ENCODE measurements around the gene GALNT10. TPM values are rescaled to one million over a fixed set of nuclear protein-coding genes. Genes with fewer than 3 reads are reported as not detected.

GALNT10 gene
- total and polyA plus RNA-seq, 10 of the 15 experiments (the other 5 are each of a cell fraction or from before 2014, with no cell fraction given) = 3.9 to 35.4 (median 15.5) TPM

DNA sequence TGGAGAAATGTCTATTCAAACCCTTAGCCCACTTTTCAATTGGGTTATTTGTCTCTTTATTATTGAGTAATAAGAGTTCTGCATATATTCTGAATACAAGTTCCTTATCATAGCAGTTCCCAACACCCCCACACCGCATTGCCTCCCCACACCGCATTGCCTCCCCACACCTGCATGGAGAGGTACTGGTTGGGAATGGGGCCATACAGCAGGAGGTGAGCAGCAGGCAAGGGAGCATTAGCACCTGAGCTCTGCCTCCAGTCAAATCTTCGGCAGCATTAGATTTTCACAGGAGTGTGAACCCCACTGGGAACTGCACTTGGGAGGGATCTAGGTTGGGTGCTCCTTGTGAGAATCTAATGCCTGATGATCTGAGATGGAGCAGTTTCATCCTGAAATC, 244.7 kb downstream of the GALNT10 start:
- DNase-seq (ENCODE audit: low read depth, low spot score) (no peak), ATAC-seq (no peak), FAIRE-seq (no peak)
- ChIA-PET POLR2A (no interaction called here), SMC1A (ENCODE audit: uncharacterized antibody, unreplicated experiment) (no interaction called here), CTCF (no interaction called here), RAD21 (ENCODE audit: unreplicated experiment) (no interaction called here)
- Histone ChIP-seq H3K9me3 (replicated peaks; ENCODE audit: control insufficient read depth, insufficient read depth, low read length) (no peaks in the 10 kb centered on the region), H3K79me2 (ENCODE audit: control insufficient read depth, insufficient read depth, low read length) (no peaks in the 10 kb centered on the region), H3K4me3 (no peak overlapping the region), H3K4me2 (ENCODE audit: control insufficient read depth, insufficient read depth) (no peak overlapping the region), H3K27me3 (replicated peaks in 1 of 2; ENCODE audit: control insufficient read depth in 2 of 2, insufficient read depth in 2 of 2, low read length in 1 of 2) (no peaks in the 10 kb centered on the region), H3K9ac (ENCODE audit: control insufficient read depth, insufficient read depth, low read length) (no peak overlapping the region), H3K36me3 (ENCODE audit: control insufficient read depth in 2 of 2, insufficient read depth in 2 of 2, low read length in 1 of 2) (peaks cover 1 to 11% of the 10 kb centered on the region in 2 experiments), H4K20me1 (ENCODE audit: control insufficient read depth, insufficient read depth) (no peaks in the 10 kb centered on the region), H3K4me1 (ENCODE audit: control insufficient read depth, insufficient read depth, low read length) (no peaks in the 10 kb centered on the region), H2AFZ (ENCODE audit: control insufficient read depth, low read depth, low read length) (no peak overlapping the region), H3K27ac (ENCODE audit: control insufficient read depth, insufficient read depth) (no peak overlapping the region)
- no TSS peak for BruUV-seq (replicated peaks)
- TF ChIP-seq MTA3 (IDR thresholded peaks at IDR 0.05; ENCODE audit: borderline replicate concordance, low read length) (no peak), CHD2 (IDR thresholded peaks at IDR 0.05; ENCODE audit: borderline replicate concordance, low read depth, low read length) (no peak), FOXM1 (IDR thresholded peaks at IDR 0.05; ENCODE audit: low read depth, low read length) (no peak), BACH1 (IDR thresholded peaks at IDR 0.05; ENCODE audit: borderline replicate concordance) (no peak)
- TF ChIP-seq, protein P1, sequence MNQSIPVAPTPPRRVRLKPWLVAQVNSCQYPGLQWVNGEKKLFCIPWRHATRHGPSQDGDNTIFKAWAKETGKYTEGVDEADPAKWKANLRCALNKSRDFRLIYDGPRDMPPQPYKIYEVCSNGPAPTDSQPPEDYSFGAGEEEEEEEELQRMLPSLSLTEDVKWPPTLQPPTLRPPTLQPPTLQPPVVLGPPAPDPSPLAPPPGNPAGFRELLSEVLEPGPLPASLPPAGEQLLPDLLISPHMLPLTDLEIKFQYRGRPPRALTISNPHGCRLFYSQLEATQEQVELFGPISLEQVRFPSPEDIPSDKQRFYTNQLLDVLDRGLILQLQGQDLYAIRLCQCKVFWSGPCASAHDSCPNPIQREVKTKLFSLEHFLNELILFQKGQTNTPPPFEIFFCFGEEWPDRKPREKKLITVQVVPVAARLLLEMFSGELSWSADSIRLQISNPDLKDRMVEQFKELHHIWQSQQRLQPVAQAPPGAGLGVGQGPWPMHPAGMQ (IDR thresholded peaks at IDR 0.05; ENCODE audit: borderline replicate concordance) = no peak
- in situ Hi-C loops (cut with MboI) = no loop called here
- intact Hi-C loops (cut with micrococcal nuclease; ENCODE audit: unreplicated experiment) = no loop called here
- 99% methylated on average over 3 of the region's 3 CpGs for WGBS (ENCODE audit: insufficient coverage, insufficient replicate concordance, low lambda C conversion rate, missing lambda C conversion rate)

DNA sequence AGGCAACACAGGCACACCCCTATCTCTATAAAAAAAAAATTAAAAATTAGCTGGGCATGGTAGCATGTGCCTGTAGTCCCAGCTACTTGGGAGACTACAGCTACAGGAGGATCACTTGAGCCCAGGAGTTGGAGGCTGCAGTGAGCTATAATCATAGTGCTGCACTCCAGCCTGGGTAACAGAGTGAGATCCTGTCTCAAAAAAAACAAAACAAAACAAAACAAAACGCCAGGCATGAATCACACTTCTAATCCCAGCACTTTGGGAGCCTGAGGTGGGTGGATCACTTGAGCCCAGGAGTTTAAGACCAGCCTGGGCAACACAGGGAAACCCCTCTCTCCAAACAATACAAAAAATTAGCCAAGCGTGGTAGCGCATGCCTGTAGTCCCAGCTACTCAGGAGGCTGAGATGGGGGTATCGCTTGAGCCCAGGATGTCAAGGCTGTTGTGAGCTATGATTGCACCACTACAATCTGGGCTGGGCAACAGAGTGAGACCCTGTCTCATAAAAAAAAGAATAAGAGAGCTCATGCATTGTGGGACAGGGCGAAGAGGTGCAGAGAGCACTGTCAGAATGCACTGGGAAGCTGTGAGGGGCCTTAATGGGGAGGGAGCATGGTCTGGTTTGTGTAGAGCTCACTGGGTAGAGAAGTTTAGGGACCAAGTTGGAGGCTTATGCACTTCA, 246.9 kb downstream of the GALNT10 start:
- ChIA-PET SMC1A (ENCODE audit: uncharacterized antibody, unreplicated experiment) (interaction anchor here (1.0 kb wide), 1 partner anchor 21 kb away, joined by 3 read pairs; no protein-coding TSS in a partner anchor), RAD21 (ENCODE audit: unreplicated experiment) (no interaction called here), CTCF (interaction anchor here (0.9 to 1.1 kb wide), 3 partner anchors 15 to 240 kb away, joined by 3 read pairs; no protein-coding TSS in a partner anchor), POLR2A (no interaction called here)
- FAIRE-seq = no peak
- no peaks in the 10 kb centered on the region for H4K20me1 ChIP-seq (ENCODE audit: control insufficient read depth, insufficient read depth)
- H3K4me2 ChIP-seq (ENCODE audit: control insufficient read depth, insufficient read depth) = no peak overlapping the region
- in situ Hi-C loops (cut with MboI) = no loop called here
- no peak overlapping the region for H3K27ac ChIP-seq (ENCODE audit: control insufficient read depth, insufficient read depth)
- no TSS peak for BruUV-seq (replicated peaks)
- no peak overlapping the region for H2AFZ ChIP-seq (ENCODE audit: control insufficient read depth, low read depth, low read length)
- H3K9me3 ChIP-seq (replicated peaks; ENCODE audit: control insufficient read depth, insufficient read depth, low read length) = no peaks in the 10 kb centered on the region
- no peak for ATAC-seq
- WGBS (ENCODE audit: insufficient coverage, insufficient replicate concordance, low lambda C conversion rate, missing lambda C conversion rate) = 97% methylated on average over 5 of the region's 5 CpGs
- H3K4me1 ChIP-seq (ENCODE audit: control insufficient read depth, insufficient read depth, low read length) = no peaks in the 10 kb centered on the region
- no peak overlapping the region for H3K9ac ChIP-seq (ENCODE audit: control insufficient read depth, insufficient read depth, low read length)
- no peak overlapping the region for H3K4me3 ChIP-seq
- intact Hi-C loops (cut with micrococcal nuclease; ENCODE audit: unreplicated experiment) = no loop called here
- no peaks in the 10 kb centered on the region for H3K79me2 ChIP-seq (ENCODE audit: control insufficient read depth, insufficient read depth, low read length)
- peaks cover 1 to 18% of the 10 kb centered on the region in 2 experiments for H3K36me3 ChIP-seq (ENCODE audit: control insufficient read depth in 2 of 2, insufficient read depth in 2 of 2, low read length in 1 of 2)
- H3K27me3 ChIP-seq (replicated peaks in 1 of 2; ENCODE audit: control insufficient read depth in 2 of 2, insufficient read depth in 2 of 2, low read length in 1 of 2) = no peaks in the 10 kb centered on the region
- no peak for DNase-seq (ENCODE audit: low read depth, low spot score)
- TF ChIP-seq, protein P2, sequence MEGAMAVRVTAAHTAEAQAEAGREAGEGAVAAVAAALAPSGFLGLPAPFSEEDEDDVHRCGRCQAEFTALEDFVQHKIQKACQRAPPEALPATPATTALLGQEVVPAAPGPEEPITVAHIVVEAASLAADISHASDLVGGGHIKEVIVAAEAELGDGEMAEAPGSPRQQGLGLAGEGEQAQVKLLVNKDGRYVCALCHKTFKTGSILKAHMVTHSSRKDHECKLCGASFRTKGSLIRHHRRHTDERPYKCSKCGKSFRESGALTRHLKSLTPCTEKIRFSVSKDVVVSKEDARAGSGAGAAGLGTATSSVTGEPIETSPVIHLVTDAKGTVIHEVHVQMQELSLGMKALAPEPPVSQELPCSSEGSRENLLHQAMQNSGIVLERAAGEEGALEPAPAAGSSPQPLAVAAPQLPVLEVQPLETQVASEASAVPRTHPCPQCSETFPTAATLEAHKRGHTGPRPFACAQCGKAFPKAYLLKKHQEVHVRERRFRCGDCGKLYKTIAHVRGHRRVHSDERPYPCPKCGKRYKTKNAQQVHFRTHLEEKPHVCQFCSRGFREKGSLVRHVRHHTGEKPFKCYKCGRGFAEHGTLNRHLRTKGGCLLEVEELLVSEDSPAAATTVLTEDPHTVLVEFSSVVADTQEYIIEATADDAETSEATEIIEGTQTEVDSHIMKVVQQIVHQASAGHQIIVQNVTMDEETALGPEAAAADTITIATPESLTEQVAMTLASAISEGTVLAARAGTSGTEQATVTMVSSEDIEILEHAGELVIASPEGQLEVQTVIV (IDR thresholded peaks at IDR 0.05; ENCODE audit: borderline replicate concordance, partially characterized antibody) = no peak
- no peak for TF ChIP-seq SUZ12 (IDR thresholded peaks at IDR 0.05; ENCODE audit: unreplicated experiment)
- no peak for TF ChIP-seq CBX3 (IDR thresholded peaks at IDR 0.05; ENCODE audit: borderline replicate concordance, low read depth)
- TF ChIP-seq, protein P3, sequence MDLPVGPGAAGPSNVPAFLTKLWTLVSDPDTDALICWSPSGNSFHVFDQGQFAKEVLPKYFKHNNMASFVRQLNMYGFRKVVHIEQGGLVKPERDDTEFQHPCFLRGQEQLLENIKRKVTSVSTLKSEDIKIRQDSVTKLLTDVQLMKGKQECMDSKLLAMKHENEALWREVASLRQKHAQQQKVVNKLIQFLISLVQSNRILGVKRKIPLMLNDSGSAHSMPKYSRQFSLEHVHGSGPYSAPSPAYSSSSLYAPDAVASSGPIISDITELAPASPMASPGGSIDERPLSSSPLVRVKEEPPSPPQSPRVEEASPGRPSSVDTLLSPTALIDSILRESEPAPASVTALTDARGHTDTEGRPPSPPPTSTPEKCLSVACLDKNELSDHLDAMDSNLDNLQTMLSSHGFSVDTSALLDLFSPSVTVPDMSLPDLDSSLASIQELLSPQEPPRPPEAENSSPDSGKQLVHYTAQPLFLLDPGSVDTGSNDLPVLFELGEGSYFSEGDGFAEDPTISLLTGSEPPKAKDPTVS (IDR thresholded peaks at IDR 0.05; ENCODE audit: low read depth, low read length) = no peak
- no peak for TF ChIP-seq ZNF274 (IDR thresholded peaks at IDR 0.05; ENCODE audit: insufficient read depth, insufficient read length)
- no peak for TF ChIP-seq ZNF24 (IDR thresholded peaks at IDR 0.05)
